Measurements from ENCODE around the gene NDUFA11.
"Not testable (repeated sequence)": the region's sequence is repeated elsewhere in the genome, so short reads cannot be mapped to it uniquely, and the experiment has no call there.

NDUFA11 gene

DNA sequence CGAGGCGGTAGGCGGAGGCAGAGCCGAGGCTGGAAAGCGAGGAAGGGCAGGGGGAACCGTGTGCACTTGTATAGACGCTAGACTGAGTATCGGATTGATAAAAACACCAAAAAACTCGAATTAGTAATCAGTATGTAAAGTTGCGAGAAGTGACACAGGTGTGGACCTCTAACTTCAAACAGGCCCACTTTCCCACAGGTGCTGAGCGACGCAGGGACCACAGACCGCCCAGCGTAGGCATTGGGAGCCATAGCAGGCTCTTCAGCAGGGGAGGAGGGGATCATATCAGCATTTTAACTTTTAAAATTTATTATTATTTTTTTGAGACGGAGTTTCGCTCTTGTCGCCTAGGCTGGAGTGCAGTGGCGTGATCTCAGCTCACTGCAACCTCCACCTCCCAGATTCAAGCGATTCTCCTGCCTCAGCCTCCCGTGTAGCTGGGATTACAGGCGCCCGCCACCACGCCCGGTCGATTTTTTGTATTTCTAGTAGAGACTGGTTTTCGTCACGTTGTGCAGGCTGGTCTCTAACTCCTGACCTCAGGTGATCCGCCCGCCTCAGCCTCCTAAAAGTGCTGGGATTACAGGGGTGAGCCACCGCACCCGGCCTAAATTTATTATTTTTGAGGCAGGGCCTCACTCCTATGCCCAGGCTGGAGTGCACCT is 1.7 kb upstream of the NDUFA11 start:
- DNase-seq = no peak

DNA sequence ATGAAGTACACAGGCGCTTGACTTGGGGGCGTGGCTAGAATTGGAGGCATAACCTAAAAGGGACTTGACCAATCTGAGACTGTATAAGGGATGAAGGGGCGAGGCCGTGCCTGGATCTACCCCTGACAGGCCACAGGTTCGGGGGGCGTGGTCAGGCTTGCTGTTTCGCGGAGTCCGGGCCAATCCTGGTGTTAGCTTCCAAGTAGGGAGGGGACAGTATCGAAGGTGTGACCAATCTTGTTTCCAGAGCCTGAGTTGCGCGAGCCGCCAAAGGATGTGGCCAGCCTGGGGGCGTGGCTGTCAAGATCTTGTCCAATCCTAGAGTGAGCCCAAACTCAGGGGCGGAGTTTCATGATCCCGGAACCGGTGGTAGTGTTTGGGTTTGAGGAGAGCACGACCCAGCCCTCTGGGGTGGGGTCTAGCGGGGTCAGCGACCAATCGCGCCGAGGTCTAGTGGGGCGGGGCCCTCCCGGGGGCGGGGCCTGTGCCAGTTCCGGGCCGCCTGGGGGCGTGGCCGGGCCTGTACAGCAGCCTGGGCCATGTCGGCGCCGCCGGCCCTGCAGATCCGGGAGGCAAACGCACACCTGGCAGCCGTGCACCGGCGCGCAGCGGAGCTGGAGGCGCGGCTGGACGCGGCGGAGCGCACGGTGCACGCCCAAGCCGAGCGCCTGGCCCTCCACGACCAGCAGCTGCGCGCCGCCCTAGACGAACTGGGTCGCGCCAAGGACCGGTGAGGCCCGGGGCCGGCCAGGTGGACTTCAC is 943 bp upstream of the NDUFA11 start, which contains the start of gene VMAC:
Gene VMAC (plus strand): TSS at position 521 of the 762 bp plus-strand sequence. CDS start 19 bp downstream, at position 540.
- DNase-seq = peak; percentile 100

DNA sequence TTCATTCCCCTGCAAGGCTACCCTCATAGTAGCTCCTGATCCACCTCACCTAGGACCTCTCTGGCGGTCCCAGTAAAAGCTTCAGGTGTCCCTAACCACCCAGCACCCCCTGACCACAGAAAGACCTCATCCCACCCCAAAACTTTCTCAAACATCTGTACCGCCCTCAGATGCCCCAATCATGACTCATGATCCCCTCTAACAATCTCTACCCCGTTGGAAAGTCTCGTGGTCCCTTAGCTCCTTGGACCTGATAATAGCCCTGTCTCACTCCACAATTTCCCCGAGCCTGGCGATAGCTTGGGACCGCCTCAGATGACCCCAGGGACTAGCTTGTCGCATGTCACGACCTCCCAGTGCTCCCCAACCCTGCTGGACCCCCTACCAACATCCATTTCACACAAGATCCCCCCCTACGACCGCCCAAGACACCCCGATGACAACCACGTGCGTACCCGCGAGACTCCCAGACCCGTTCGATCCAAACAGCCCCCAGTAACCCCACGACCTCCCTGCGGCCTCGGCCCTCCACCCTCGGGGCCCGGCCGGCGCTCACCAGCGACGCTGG is 450 bp downstream of the NDUFA11 start:
- no peak for DNase-seq

DNA sequence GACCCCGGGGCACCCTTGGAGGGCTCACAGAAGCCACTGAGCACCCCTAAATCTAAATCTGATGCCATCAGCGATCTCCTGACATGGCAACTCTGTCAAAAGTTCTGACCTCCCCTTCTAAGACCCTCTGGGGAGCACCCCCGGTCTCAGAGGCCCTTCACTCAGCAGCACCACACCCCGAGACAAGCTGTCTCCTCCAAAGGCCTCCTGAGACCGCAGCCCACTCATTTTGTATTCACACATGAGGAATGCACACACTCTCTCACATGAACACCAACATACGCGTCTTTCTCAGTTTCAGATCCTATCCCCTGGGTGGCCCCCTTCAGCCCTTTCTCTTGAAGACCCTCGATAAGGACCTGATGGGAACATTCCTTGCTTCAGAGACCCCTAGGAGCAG is 2.6 kb downstream of the NDUFA11 start:
- DNase-seq = no peak

DNA sequence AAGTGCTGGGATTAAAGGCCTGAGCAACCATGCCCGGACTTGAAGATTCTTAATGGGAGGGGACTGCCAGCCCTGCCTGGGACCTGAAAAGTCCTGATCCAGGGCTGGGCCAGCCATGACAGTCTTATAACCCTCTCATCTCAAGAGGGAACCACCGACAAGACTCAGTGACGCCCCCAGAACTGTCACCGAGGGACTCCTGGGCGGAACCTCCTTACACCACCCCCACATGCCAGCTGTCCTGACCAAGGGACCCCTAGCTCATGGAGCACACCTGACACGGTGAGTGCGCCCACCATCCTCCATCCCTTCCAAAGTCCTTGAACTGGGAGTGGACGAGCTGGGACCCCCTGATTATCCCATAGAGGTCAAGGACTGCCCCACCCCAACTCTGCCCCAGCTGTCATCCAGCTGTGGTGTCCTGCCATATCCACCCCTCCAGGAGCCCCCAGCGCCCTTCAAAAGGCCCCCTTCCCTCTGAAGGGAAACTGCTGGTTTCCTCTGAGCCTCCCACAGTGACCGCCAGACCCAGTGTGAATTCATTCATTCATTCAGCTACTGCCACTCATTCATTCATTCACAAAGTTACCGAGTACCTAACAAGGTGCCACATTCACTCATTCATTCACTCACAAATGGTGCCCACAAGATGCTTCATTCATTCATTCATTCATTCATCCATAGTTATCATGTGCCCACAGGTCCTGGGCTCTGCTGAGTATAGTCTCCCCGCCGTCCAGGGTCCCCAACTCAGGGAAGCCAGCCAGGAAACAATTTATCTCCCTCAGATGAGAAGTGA is 3.7 kb downstream of the NDUFA11 start:
- DNase-seq = no peak

DNA sequence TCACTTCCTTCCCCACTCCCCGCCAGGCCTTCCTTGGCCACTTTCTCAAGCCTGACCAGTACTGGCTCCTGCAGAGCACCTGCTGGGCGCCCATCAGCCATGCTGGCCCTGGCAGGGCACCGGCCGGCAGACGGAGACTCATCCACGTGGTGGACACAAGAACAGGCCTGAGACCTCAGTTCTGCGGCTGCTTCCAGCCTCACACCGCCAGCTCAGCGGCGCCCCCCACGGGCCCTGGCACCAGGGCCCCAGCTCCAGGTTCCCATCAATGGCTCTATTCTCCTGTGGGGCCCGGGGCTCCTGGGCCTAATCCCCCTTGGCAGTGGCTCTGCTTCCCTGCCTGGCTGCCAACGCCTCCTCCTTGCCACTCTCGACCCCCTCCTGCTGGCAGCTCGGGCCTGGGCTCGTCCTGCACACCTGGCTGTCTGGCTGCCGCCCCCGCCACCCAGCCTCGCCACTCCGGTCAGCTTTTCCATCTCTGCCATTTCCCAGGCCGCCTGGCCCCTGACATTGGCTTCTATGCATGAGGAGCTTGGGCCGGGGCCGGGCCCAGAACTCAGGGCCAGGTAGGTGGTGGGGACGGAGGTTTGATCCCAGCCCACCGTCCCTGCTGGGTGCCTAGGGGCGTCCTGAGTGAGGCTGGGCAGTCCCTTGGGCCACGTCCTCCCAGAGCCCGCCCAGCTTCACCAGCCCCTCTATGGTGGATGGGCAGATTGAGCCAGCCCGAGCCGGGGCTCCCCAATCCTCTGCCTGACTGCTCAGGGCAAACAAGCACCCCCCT is 6.2 kb downstream of the NDUFA11 start:
- DNase-seq = no peak

DNA sequence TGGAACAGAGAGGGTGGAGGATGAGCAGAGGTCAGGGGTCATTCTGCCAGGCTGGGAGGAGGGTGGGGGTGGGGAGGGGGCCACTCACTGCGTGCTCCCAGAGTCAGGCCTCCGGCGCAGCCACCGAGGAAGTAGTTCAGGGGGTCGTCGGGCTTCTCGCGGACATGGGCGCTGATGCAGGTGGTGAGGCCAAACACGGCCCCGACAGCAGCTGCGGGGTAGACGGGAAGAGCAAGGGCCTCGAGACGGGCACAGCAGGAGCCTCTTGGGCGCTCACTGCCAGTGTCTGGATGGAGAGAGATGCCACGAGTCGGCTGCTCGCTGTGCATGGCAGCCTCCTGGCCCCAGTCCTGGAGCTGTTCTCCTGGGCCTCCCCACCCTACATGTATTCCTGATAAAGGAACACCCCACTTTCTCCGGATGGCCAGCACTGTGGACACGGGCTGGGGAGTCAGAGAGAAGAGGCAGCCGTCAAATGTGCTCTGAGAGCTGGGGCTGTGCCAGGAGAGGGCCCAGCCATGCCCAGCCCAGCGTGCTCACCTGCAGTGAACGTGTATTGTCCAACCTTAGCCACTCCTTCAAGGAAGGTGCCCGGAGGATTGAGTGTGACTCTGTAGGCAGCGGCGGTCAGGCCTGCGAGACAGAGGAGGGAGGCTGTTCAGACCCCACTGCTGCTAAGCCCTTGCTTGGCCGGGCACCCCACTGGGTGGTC is 7.1 kb downstream of the NDUFA11 start:
- DNase-seq = no peak

DNA sequence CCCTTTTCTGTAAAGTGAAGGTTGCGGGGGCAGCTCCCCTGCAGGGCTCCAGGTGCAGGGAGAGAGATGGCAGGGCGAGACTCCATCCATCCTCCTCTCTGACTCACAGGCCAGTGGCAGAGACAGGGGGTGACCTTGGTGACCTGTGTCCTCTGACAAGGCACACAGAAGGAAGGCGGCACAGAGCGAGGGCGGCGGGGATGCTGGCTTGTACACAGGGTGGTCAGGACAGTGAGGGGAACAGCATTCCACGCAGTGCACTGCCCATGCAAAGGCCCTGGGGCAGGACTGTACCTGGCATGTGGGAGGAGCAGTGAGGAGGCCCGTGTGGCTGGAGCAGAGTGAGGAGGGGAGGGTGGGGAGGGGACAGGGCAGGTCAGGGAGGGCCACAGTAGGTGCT is 7.7 kb downstream of the NDUFA11 start:
- no peak for DNase-seq

DNA sequence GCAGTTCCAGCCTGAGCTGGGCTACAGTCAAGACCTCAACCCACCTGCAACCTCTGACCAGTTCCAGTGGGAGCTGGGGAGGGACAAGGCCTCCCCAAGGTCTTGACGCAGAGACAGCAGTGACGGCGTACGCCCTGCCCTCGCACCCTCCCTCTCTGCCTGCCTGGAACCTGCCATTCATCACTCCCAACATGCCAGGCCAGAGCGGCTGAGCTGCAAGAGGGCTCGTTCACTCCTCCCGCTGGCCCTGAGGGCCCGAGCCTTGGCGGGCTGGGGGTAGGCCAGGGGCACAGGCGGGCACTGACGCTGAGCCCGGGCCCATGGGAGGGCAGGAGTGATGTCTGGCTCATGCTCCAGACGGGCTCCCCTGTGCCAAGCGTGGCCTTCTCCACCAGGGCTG is 8.2 kb downstream of the NDUFA11 start:
- no peak for DNase-seq

DNA sequence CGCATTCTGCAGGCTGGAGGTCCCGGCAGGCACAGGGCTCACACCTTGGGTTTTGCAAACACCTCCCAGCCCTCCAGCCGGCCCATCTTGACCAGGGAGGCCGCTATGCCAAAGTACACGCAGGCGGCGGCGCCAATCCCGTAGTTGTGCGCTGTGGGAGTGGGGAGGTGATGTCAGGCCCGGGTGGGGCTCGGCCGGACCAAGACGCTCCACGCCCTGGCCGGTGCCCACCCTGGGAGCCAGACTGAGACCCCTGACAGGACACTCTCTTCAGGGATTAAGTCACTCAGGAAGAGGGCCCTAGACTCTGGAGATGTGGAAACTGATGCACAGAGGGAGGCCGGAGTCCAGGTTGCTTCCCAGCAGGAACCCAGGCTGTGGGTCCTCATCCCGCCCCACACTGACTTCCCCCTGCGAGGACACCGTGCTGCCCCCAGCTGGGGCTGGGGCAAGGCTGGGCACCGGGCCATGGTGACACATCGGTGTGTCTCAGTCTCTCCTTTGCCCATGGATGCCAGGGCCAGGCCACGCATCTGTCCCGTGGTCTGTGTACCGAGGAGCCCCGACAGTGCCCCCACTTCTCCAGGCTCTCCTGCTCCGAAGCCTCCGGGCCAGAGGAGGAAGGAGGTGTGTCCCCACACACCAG is 8.8 kb downstream of the NDUFA11 start:
- DNase-seq = no peak

DNA sequence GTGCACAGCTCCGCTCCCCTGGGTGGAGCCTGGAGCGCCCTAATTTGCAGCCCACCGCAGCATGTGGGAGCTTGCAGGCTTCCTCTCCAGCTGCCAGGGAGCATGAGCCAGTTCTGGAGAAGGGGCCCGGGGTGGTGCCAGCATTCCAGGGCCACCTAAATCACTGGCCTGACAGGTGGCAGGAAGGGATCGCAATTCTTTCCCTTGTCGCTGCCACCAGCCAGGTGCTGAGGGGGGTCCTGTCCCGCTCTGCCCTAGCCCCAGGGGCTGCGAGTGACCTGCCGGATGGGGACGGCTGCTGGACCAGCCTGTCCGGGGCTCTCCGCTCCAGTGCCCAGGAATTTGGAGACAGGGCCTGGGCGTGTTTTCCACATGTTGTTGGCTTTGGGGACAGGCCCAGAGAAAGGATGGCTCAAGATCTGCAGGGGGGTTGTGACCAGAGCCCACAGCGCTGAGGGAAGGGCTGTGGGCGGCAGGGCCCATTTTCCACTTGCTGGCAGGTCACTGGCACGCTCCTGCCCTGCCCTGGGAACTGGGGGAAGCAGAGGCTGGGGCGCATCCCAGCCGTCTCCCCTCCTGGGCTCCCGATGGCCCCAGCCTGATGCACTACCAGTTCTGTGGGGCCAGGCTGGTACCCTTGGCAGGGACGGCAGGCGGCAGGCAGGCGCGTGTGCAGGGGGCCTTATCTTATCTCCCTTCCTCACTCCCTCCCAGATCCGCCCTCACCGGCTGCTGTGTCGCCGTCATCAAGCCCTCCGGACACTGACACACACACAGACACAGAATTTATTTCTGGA is 9.5 kb downstream of the NDUFA11 start:
- DNase-seq = no peak

DNA sequence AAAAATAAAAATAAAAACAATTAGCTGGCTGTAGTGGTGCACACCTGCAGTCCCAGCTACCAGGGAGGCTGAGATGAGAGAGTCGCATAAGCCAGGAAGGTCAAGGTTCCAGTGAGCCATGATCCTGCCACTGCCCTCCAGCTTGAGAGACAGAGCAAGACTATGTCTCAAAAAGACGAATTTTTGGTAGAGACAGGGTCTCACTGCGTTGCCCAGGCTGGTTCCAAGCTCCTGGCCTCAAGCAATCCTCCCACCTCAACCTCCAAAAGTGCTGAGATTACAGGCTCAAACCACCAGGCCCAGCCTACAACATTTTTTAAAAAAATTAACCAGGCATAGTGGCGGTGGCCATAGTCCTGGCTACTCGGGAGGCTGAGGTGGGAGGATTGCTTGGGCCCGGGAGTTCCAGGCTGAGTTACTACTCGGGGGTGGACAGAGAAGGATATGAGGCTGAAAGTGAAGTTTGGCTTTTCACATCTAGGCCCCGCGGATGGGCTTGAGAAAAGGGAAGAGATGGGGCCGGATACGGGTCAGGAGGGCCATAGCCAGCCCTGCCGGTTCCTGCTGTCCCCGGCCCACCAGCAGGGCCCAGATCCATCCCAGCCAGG is 10.2 kb downstream of the NDUFA11 start:
- no peak for DNase-seq

DNA sequence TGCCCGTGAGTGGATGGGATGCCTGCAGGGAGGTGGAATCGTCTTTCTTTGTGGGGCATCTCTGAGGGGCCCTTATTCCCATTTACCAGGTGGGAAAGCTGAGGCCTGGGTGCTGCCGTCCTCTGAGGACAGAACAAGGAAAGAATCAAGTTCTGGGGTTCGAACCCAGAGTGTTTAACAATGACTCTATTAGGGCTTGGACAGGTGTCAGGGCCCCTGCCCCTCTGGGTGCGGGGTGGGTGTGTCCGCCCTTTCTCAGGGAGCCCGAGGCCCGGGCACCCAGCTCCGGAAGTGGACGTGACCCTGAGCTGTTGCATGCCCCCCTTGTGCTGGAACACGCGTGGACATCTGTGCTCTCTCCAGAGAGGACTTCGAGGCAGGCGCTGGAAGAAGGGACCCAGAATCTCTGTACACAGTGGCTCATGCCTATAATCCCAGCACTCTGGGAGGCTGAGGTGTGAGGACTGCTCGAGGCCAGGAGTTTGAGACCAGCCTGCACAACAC is 10.8 kb downstream of the NDUFA11 start:
- no peak for DNase-seq

DNA sequence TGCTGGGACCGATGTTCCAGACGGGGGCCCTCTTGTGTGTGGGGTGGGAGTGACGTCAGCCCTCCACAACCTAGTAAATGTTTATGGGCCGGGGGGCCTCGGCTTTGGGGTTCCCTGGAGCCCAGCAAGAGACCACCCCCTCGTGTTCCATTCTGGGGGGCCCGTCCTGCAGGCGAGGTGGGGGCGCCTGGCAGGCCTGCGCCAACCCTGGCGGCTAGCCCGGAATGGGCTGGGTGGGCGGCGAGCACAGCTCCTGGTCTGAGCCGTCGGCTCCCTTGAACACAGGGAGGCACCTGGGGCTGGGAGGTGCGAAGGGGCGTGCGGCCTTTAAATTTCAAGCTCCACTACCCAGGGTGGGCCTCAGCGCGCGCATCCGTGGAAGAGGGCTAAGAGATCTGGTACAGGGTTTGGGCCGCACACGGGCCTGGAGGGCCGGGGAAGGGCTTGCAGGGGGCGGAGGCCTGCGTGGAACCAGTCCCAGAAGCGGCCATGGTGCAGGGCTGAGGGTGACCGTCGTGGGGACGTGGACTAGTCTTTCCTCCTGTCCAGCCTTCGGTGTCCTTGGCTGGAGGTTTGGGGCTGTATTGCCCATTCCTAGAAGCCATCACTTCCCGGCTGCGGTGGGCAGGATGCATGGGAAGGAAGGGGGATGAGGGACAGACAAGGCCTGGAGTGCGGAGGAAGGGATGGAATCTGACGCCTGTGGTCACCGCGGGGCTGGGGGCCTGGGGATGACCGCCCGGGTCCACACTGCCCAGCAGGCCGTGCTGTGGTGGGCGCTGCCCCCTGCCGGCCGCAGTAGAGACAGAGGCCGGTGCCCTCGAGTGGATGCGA is 11.4 kb downstream of the NDUFA11 start:
- DNase-seq = no peak

DNA sequence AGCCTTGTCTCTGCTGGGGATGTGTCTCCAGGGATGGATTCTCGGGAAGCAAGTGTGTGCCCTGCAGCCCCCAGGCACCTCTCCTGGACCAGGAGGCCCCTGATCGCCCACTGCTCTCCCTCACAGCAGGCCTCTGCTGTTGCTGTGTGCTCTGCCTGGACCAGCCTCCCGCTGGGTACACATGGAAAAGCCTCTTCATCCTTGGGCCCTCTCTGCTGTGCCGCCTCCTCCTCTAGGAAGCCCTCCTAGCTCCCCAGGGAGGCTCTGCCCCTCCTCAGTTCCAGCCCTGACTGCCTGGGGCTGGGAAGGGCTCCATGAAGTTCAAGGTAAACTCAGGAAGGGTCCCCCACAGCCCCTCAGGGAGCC is 12.0 kb downstream of the NDUFA11 start:
- no peak for DNase-seq

DNA sequence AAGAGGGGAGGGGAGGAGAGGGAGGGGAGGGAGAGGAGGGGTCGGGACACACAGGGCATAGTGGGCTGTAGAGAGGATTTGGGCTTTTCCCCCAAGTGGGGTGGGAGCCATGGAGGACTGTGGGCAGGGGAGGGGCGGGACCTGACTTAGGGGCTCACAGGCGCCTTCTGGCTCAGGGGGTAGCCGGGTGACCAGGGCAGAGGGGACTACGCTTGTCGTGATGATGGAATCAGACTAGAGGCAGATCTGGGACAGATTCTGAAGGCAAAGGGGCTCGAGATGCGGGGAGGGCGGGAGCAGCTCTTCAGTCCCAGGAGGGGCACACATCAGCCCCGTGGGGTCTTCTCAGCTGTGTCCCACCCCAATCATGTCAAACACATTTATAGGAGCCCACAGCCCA is 13.5 kb downstream of the NDUFA11 start:
- DNase-seq = no peak

DNA sequence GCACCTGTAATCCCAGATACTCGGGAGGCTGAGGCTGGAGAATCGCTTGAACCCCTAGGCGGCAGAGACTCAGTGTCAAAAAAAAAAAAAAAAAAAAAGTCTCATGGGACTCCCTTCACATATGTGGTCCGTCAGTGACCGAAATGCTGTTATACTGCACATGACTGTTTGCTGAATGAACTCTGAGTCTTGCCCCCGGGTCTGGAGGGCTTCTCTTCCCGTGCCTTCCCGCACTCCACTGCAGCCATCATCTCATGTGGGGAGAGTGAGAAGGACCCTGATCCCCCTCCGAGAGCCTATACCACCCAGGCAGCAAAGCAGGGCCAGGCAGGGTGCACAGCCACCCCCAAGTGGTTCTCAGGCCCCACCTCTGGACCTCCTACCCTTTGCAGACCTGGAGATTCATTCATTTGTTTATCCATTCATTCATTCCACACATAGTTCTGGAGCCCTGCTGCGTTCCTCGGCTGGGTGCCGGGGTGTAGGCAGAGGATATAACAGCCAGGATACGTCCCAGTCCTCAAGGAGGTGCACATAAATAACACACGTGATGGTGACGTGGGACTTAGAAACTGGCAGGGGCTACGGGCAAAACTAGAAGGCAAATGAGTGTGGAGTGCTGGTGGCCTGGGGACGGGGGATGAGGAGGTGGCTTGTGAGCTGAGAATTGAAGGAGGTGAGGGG is 14.2 kb downstream of the NDUFA11 start:
- no peak for DNase-seq

DNA sequence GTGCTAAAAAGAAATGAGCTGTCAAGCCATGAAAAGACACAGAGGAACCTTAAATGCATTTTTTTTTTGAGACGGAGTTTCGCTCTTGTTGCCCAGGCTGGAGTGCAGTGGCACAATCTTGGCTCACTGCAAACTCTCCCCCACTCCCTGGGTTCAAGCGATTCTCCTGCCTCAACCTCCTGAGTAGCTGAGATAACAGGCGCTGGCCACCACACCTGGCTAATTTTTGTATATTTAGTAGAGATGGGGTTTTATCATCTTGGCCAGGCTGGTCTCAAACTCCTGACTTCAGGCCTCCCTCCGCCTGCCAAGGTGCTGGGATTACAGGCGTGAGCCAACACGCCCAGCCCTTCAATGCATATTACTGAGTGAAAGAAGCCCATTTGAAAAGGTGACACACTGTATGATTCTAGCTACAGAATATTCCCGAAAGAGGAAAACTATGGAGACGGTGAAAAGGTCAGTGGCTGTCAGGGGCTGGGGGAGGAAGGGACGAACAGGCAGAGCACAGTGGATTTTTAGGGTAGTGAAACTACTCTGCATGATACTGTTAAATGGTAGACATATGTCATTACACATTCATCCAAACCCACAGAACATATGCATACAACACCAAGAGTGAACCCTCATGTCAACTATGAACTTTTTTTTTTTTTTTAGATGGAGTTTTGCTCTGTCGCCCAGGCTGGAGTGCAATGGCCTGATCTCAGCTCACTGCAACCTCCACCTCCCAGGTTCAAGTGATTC is 19.4 kb downstream of the NDUFA11 start:
- not testable (repeated sequence) for DNase-seq

Measured in COR-L47 (cell line).